HT1080 (cell line): ENCODE results near the gene GPR162. TPM values are rescaled to one million over a fixed set of nuclear protein-coding genes. Genes with fewer than 3 reads are reported as not detected.
A peak's percentile ranks its signal among the peaks of the same experiment; 100 is the strongest.
"Not testable (repeated sequence)": the region's sequence is repeated elsewhere in the genome, so short reads cannot be mapped to it uniquely, and the experiment has no call there.

Experiments
- DNase-seq: peaks from one replicate; pipeline ENCODE4 v3.0.0-alpha.2; 2015; ENCODE audit warnings: low read depth
- total RNA-seq: library from RNA; depleted of rRNA; stranded (reverse); fragments of >200 nt; shearing (Covaris generic); gene quantifications from 2 replicates; pipeline ENCODE4 v1.2.3, GENCODE V29; 2014; rRNA removed

Gene GPR162
- total RNA-seq, 1 experiment from 2014 or later: 8.7 TPM

DNA sequence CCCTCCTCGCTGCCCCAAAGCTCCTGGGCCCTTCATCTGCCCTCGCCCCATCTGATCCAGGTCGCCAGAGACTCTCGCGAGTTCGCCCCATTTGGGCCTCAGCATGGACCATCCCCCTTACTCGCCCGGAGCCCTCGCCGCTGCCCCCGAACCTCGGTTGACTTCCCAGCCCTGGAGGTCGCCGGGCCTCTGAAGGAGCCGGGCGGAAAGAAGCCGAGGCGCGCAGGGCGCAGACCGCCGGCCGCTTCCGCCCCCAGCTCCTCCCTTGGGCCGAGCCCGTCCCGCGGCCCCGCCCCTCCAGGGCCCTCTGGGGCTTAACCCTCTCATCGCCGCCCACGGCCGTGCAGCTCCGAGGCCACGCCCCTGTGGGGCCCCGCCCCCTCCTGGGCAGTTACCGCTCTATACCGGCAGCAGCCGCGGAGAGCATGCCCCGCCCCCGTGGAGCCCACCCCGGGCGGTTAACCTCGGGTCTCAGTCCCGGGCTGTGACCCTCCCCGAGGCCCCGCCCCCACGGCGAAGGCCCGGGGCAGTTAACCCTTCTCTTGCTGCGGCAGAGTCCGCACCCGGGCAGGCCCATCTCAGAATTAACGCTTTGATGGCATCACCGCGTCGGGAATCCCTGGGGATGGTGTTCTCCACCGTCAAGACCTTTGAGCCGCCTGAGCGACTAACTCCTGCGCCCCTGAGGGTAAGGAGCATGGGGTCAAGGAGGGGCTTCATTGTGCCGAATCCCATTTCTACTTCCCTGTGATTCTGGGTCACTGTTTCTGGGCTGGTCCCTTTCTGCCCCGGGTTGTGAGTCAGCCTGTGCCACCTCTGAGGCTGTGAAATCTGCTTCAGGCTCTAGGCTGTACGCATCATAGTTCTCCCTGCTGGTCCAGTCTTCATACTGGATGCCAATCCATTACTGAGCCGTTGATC is 51.7 kb downstream of the GPR162 start, which contains the start of gene SPSB2:
Gene SPSB2 (minus strand): TSS at position 210 of the 921 bp plus-strand sequence. CDS start 402 bp downstream, outside the sequence.
- peak; percentile 90 for DNase-seq

DNA sequence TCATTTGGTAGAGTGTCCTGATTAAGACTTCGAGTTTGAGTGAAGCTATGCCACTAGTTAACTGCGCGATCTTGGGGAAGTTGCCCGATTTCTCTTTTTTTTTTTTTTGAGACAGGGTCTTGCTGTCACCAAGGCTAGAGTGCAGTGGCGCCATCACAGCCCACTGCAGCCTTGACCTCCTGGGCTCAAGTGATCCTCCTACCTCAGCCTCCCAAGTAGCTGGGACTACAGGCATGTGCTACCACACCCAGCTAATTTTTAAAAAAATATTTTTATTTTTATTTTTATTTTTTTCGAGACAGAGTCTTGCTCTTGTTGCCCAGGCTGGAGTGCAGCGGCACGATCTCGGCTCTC is 52.4 kb downstream of the GPR162 start:
- not testable (repeated sequence) for DNase-seq

Other genes with a start within 250 kb of the GPR162 start
- gene CHD4, start 214.4 kb upstream of the GPR162 start, total RNA-seq: 348 and 371 TPM in 2 replicates
- gene LPAR5, start 185.9 kb upstream of the GPR162 start, total RNA-seq: 0.27 and 0.29 TPM in 2 replicates
- not detected in 2 replicates for gene ACRBP, start 174.4 kb upstream of the GPR162 start, total RNA-seq
- 22.3 and 25.5 TPM in 2 replicates for gene ING4, start 158.7 kb upstream of the GPR162 start, total RNA-seq
- 28.8 and 42.6 TPM in 2 replicates for gene ZNF384, start 132.4 kb upstream of the GPR162 start, total RNA-seq
- gene PIANP, start 121.0 kb upstream of the GPR162 start, total RNA-seq: 0.45 TPM in 1 of 2 replicates, not detected in the other
- 97.5 and 97.6 TPM in 2 replicates for gene COPS7A, start 97.8 kb upstream of the GPR162 start, total RNA-seq
- gene MLF2, start 68.7 kb upstream of the GPR162 start, total RNA-seq: 283 and 297 TPM in 2 replicates
- 105 and 148 TPM in 2 replicates for gene PTMS, start 55.5 kb upstream of the GPR162 start, total RNA-seq
- gene LAG3, start 49.3 kb upstream of the GPR162 start, total RNA-seq: 0.20 and 2.0 TPM in 2 replicates
- gene CD4, start 32.3 kb upstream of the GPR162 start, total RNA-seq: 0.10 TPM in 1 of 2 replicates, not detected in the other
- gene P3H3, start 6.6 kb downstream of the GPR162 start, total RNA-seq: 31.5 and 31.7 TPM in 2 replicates
- gene GNB3, start 19.1 kb downstream of the GPR162 start, total RNA-seq: 1.5 and 1.6 TPM in 2 replicates
- 129 and 190 TPM in 2 replicates for gene CDCA3, start 29.5 kb downstream of the GPR162 start, total RNA-seq
- 109 and 112 TPM in 2 replicates for gene USP5, start 30.3 kb downstream of the GPR162 start, total RNA-seq
- gene TPI1, start 45.7 kb downstream of the GPR162 start, total RNA-seq: 1,401 and 1,471 TPM in 2 replicates
- 15.7 and 20.0 TPM in 2 replicates for gene SPSB2, start 51.5 kb downstream of the GPR162 start, total RNA-seq
- gene LRRC23, start 83.0 kb downstream of the GPR162 start, total RNA-seq: 3.5 and 3.6 TPM in 2 replicates
- gene ENO2, start 92.8 kb downstream of the GPR162 start, total RNA-seq: 13.4 and 26.3 TPM in 2 replicates
- 6.6 and 11.6 TPM in 2 replicates for gene ATN1, start 106.1 kb downstream of the GPR162 start, total RNA-seq
- not detected in 2 replicates for gene RNU7-1, start 122.0 kb downstream of the GPR162 start, total RNA-seq
- 127 and 201 TPM in 2 replicates for gene C12orf57, start 122.2 kb downstream of the GPR162 start, total RNA-seq
- 0.05 and 0.37 TPM in 2 replicates for gene PTPN6, start 129.5 kb downstream of the GPR162 start, total RNA-seq
- gene PHB2, start 148.8 kb downstream of the GPR162 start, total RNA-seq: 647 and 649 TPM in 2 replicates
- 107 and 122 TPM in 2 replicates for gene EMG1, start 149.1 kb downstream of the GPR162 start, total RNA-seq
- gene LPCAT3, start 196.7 kb downstream of the GPR162 start, total RNA-seq: 8.0 and 9.6 TPM in 2 replicates
- 1.8 and 3.3 TPM in 2 replicates for gene C1S, start 238.9 kb downstream of the GPR162 start, total RNA-seq